HG03521 (cell line): ENCODE data around the gene MGARP.
"Not testable (repeated sequence)": the region's sequence is repeated elsewhere in the genome, so short reads cannot be mapped to it uniquely, and the experiment has no call there.

Experiments used
- ATAC-seq: cut with Tn5 transposase; IDR thresholded peaks from one replicate; pipeline ENCODE4 v1.9.1; 2021; ENCODE audit warnings: mild to moderate bottlenecking, moderate library complexity; ENCODE audit not compliant: unreplicated experiment

The MGARP gene

DNA sequence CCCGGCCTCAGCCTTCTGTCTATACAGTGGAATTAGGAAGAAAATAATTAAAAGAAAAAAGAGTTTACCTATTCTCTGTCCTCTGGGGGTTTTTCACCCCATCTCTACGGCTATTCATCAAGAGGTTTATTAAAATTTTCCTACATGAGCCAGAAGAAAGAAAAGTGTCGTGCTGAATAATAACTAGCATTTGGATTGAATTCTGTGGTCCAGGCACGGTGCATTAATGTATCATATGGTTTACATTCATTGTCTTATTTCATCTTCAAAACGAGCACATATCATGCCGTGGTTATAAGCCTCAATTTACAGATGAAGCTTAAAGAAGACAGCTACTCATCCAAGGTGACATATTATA lies 15.9 kb upstream of the MGARP start:
- ATAC-seq, result no peak

DNA sequence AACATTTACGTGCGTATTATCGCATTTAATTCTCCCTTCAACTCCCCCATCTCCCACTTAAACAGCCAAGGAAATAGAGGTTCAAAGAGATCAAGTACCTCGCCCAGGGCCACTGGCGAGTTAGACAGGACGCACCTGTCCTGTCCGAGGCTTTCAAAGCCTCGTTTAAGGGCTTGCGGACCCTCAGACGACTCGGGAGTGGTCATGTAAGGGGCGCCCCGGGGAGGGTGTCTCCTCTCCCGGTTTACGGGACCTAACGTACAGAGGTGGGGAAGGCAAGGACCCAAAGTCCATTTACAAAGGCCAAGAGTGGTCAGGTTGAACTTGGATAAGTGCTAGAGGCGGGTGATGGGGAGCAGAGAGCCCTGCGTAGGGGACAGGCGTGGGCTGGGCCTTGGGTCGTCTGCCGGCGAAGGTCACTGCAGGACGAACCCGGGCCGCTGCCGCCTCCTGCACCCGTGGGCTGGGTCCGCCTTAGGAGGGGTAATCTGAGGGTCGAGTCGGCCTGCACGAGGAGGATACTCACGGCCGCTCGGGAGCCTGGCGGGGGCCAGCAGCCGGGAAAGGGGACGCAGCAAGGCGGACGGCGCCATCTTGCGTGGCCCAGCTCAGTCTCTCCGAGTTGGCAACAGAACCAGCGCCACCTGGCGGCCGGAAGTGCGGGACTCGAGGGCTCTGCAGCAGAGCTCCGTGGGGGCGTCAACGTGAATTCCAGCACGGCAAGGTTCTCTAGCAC lies 15.3 kb upstream of the MGARP start:
- peak; percentile 95 for ATAC-seq

DNA sequence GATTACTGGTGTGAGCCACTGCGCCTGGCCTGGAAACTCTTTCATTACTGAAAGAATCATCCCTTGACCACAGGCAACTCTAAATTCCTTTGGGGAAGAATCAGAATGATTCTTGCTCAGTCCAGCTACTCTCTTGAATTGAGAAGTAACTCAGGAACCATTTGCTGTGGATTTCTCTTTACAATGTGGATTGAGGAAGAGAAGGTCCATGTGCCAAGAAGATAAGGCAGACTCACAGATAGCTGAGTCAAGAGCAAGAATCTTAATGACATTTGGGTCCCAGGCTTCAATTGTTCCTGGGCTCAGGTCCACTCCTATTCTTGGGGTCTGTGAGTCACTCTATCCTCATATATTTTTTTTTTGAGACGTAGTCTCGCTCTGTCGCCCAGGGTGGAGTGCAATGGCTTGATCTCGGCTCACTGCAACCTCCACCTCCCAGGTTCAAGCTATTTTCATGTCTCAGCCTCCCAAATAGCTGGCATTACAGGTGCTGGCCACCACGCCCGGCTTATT lies 6.2 kb upstream of the MGARP start:
- ATAC-seq, result no peak

DNA sequence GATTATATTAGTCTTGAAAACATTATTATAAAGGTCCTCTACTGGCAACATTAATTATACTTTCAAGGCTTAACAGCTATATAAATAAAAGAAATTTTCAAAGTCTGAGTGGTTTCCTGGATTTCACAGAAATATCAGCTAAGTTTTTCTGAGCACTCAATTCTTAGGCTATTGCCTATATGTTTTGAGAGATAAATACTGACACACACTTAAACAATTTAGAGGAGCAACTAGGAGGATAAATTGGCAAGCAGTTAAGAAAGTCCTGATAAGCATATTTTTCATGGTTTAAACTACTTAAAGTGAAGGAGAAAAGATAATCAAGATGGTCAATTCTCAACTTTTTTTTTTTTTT lies 2.7 kb upstream of the MGARP start:
- no peak for ATAC-seq

DNA sequence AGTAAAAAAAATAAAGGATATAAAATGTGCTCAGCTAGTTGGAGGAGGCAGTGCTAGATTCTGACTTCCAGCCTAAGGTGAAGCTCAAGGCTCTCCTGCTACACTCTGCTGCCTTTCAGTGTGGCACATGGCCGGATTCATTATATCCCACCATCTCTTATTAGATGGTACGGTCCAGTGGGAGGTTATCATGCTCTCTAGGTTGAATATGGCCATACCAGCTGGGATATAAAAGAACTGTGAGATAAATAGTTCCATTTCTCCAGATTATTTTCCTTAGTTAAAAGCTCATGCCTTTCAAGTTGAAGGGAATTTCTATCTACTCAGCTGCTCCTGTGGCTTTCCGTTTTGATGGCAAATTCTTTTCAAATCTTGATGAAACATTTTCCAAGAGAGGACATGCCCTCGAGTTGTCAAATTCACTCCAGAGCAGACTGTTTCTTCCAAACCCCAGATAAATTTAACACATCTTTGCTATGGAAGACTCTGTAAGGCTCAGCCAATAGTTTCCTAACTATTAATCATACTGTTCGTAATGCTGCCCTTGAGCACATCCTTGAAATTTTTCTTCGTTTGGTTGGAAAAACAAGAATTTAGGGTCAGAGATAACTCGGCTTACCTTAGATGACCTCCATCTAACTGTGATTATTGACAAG lies 2.2 kb upstream of the MGARP start:
- ATAC-seq, result no peak

DNA sequence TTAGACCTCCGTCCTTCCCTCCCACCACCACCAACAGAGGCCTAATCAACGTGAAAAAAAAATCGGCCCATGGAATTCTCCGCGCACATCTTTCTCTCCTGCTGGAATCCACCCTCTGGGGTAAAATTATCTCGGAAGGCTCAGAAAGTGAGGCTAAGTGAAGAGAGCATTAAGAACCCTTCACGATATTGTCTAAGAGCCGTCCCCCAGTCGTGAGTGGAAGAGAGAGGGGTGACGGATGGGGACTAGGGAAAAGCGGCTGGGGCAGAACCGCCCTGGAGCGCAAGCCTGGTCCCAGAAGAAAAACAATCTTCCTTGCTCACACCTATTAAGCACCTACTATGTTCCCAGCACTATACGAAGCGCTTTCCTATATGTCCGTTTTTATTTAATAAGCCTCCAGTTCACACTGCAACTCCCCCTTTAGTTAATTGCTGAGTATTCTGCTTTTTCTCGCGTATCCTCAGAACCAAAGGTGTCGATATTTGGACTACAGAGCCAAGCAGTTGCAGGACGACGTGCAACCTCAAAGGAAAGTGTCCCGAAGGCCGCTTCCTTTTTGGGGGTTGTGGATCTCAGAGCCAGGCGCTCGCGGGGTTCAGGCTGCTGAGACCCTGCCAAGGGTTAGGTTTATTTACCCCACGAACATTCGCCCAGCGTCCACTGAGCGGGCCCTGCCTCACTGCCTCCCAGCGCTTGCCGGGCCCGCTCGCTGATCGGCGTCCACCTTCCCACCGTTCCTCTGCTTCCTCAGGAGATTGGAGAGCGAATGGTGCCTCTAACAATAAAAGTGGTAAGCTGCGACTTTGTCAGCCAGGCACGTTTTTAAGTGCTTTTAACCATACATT lies 889 bp downstream of the MGARP start:
- ATAC-seq, result no peak

DNA sequence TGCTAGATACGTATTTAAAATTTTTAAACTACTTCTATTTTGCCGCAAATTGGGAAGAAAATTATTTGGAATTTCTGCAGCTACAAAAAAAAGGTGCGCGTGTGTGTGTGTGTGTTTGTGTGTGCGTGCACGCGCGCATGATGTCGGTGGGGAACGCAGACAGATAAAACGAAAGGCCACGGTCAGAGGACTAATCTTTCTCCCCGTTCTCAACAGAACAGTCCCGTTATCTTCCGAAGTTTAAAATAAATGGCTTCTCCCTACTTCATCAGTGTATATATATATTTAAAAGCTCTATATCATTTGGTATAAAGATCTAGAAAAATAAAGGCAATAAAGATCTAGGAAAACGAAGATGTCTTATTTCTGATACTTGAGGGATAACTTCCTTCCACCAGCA lies 1.5 kb downstream of the MGARP start:
- ATAC-seq, result no peak

DNA sequence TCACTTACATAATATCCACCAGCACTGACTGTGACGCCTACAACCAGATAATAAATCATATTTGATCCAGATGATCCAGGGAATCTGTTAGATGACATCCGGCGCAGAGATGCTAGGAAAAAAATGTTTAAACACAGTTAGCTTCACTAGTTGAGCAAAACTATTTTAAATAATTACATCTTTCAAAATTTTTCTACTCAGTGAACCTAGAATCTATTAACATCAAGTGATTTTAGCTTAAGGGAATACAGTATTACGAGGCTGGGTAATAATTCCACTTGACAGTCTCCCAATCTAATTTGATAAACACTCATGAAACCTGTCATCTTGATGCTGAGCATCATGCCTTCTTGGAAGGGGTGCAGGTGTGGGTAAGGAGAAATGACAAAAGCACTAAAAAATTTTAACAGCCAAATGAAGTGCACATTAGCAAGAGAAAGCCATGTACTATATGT lies 4.7 kb downstream of the MGARP start:
- no peak for ATAC-seq

DNA sequence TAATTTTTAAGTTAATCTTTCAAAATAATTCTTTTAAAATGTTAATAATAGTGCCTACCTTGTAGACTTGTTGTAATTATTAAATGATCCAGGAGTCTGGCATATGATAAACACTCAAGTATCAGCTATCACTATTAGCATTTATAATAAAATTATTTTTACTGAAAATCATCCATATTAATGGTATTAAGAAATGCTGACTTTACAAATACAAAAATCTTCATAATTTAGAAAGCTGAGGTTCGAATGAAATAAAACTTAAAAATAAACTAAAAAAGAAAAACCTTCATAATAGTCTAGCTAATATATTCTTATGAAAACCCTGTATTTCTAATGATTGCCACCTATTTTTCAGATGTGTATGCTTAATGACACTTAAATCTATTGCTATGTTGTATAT lies 5.2 kb downstream of the MGARP start:
- no peak for ATAC-seq

DNA sequence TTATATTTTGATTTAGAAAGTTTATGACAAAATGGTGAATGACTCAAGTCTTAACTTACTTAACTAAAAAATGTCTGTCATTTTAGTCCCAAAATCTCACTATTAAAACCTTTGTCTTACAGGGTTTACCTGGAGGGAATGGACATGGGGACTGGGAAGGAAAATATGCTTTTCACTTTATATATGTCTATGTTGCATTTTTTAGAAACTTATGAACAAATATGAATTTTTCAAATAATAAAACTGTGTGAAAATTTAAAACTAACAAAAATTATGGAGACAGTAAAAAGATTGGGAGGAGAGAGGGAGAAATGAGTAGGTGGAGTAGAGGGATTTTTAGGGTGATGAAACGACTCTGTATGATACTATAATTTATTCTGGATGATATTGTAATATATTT lies 6.2 kb downstream of the MGARP start:
- ATAC-seq, result no peak

DNA sequence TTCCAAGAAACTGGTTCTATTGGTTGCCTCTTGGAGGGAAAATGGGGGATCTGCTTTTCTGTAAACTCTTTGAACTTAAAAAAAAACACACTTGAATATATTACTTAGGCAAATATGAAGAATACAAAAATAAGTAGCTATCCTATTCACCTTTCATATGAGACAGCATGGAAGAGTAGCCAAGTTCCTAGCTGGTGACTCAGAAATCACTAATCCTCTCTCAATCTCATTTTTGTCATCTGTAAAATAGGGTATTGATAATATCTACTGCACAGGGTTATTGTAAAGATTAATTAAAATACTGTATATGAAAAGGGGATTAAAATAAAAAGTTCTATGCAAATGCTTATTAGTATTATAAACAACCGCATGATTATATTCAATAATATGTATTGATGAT lies 12.7 kb downstream of the MGARP start:
- no peak for ATAC-seq

DNA sequence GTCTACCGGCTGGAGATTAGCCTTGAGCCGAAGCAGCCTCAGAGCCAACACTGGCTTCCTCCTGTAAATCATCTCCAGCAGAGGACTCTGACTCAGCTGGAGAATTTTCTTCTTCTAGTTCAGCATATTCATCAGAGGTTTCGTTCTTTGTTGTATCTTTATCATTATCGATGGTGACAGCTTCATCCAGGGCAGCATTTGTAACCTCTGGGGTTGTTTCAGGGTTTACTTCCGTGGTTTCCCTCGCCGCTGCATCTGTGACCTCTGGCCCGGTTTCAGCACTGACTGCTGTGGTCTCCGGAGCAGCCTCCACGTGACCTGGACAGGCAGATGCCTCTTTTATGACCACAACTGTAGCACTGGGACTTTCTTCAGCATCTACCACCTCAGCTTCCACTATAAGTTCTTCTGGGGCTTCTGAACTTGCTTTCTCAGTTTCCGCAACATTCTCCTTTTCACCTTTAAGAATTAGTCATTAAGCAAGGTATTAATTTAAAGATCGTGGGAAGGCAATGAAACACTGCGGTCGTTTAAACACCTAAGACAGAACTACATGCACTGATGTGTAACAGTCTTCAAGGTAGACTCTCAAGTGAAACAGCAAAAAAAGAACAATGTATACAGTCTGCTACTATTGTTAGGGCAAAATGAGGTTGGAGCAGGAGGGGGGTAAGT lies 13.3 kb downstream of the MGARP start:
- ATAC-seq, result peak; percentile 97

DNA sequence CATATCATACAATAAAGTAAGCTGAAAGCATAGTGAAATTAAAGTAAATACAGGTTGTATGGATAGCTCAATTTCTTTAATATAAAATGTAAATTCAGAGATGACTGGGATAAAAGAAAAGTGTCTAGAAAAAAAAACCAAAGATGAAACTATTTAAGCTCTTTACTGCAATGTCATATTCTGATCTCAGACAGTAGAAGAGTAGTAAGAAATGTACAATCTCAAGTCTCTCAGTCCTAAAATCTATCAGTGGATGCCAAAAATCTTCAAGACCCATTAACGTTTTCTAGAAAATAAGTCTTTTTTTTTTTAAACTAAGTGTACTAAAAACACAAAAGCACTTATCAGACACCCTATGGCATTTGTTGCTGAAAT lies 13.8 kb downstream of the MGARP start:
- ATAC-seq, result no peak

DNA sequence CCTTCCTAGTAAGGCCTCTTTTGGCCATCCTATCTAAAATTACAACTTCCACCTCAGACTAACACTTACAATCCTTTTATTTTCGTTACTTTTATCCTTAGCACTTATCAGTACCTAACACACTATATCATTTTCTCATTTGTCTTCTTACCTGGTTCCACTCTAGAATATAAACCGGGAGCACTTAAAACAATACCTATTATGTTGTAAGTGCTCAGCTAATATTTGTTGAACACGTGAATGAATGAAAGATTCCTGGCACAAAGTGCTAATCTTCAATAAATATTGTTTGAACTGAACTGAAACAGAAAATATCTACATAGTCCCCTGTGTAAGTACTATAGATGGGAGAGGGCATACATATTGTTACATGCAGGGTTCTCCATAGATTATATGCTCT lies 14.4 kb downstream of the MGARP start:
- no peak for ATAC-seq

DNA sequence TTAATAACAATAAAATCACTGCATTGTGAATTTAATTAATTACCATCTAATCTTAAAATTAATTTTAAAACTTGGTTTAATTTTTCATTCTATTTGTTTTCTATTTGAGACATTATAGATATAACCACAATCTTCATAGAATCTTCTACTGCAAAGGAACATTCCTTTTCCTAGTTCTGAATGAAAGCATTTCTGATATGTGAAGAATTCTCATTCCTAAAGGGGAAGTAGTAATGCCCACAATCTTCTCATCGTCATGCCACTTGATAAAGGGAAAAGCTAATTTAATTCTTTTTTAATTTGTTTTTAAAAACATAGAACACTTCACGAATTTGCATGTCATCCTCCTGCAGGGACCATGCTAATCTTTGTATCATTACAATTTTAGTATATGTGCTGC lies 23.7 kb downstream of the MGARP start:
- ATAC-seq, result no peak

DNA sequence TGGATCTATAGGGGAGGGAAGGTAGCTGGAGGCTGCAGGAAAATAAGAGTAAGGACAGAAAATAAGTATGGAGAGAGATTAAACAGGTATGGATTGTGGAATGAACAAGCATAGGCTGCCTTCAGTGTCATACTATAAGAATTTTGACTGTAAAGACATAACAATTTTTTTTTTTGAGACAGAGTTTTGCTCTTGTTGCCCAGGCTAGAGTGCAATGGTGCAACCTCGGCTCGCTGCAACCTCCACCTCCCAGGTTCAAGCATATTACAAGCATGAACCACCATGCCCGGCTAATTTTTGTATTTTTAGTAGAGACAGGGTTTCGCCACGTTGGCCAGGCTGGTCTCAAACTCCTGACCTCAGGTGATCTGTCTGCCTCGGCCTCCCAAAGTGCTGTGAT lies 24.4 kb downstream of the MGARP start:
- ATAC-seq, result not testable (repeated sequence)

DNA sequence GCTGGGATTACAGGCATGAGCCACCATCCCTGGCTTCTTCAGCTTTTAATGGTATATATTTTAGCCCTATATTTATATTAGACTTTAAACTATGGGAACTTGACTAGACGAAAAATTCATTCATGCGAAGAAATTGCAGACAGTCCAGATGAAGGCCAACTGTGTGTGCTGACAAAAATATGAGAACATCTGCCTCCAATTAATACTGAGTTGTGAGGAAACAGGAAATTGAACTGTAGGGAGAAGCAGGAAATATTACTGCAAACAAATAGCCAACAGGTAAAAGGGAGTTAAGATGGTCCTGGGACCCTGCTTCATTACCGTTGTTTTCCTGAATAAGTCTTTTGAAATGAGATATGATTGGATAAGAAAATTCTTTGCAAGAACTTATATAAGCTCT lies 26.3 kb downstream of the MGARP start:
- ATAC-seq, result no peak

DNA sequence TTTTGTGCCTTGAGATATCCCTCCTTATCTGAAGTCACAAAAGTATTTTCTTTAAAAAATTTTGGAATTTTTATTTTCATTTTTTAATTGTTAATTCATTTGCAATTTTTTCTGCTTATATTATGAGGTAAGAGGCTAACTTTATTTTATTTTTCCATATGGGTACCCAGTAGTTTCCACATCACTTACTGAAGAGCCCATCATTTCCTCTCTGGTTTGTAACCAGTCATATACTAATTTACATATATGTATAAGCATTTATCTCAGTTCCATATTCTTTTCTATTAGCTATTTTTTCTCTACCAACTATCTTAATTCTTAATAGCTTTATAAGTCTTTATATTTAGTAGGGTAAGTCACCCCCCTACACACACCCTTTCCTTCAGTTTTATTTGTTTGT lies 27.0 kb downstream of the MGARP start:
- no peak for ATAC-seq

DNA sequence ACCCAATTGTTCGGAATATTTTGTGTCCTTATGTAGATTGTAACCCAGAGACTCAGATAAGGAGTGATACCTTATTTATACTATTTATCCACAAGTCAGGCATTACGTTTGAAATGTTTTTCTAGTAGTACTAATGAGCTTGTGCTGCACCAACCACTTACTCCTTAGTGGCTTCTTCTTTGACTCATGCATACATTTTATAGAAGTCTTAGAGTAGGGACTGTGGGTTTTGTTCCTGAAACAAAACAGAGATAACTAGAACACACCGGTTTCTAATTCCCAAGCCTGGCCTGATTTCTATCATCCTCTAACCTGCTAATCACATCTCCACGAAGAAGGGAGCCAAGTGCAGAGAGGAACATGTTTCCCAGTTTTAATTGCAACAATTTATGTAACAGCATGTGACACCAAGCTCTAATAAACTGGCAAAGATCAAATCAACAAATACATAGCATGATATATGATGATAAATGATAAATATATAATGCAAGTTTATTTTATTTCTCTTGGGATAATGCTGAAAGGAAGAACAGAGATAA lies 32.3 kb downstream of the MGARP start:
- ATAC-seq, result no peak

DNA sequence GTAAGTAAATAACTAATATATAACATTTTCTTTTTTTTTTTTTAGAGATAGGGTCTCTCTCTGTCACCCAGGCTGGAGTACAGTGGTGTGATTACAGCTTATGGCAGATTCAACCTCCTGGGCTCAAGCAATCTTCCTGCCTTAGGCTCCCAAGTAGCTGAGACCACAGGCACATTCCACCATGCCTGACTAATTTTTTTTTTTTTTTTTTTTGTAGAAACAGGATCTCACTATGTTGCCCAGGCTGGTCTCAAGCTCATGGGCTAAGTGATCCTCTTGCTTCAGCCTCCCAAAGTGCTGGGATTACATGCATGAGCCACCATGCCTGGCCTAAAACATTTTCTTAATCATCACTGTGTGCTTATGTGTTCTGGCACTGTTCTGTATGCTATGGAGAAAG lies 32.8 kb downstream of the MGARP start:
- no peak for ATAC-seq

DNA sequence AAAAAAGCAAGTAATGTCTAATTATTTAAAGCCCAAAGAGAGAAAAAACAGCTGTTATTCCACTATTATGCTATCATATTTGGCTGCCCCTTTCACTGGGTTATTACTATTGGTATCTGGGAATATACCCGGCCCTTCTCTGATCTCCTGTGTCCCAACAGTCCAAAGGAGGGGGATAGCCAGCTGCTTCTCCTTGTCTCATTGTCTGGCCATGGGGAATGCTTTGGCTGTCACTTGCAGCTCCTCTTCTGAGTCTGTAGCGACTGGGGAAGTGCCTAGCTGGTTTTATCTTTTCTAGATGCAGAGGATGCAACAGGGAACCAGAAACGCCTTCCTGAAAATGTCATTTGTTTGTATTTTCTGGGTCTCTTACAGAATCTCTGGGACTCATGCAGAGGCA lies 33.9 kb downstream of the MGARP start:
- no peak for ATAC-seq
